ENCODE results near the gene SCGB1D2. TPM values are rescaled to one million over a fixed set of nuclear protein-coding genes. Genes with fewer than 3 reads are reported as not detected.
A peak's percentile ranks its signal among the peaks of the same experiment; 100 is the strongest.

The SCGB1D2 gene
- total RNA-seq, 1 experiment from 2014 or later, result not detected

- CTCF ChIA-PET, result interaction anchor here (0.7 kb wide), 2 partner anchors 65 to 136 kb away, joined by 3 read pairs; no protein-coding TSS in a partner anchor
- Mint-ChIP-seq H3K9me3 (ENCODE audit: unreplicated experiment) (peaks cover 15% of the 10 kb centered on the region), H3K4me3 (ENCODE audit: unreplicated experiment) (no peak overlapping the region), H3K4me1 (ENCODE audit: low read depth, unreplicated experiment) (no peaks in the 10 kb centered on the region), H3K36me3 (ENCODE audit: insufficient read depth, unreplicated experiment) (no peaks in the 10 kb centered on the region), H3K27ac (ENCODE audit: unreplicated experiment) (no peak overlapping the region), H3K27me3 (ENCODE audit: insufficient read depth, unreplicated experiment) (peaks cover 9% of the 10 kb centered on the region)
- POLR2A ChIA-PET, result no interaction called here
- DNase-seq, result peak; percentile 73 to 77
- no peaks in the 10 kb centered on the region for H3K9me3 ChIP-seq
- no peaks in the 10 kb centered on the region for H3K27me3 ChIP-seq (replicated peaks; ENCODE audit: control insufficient read depth, insufficient read depth, low read length)
- H3K4me1 ChIP-seq, result no peaks in the 10 kb centered on the region
- no TSS peak for BruUV-seq (replicated peaks)
- TF ChIP-seq, protein P1, sequence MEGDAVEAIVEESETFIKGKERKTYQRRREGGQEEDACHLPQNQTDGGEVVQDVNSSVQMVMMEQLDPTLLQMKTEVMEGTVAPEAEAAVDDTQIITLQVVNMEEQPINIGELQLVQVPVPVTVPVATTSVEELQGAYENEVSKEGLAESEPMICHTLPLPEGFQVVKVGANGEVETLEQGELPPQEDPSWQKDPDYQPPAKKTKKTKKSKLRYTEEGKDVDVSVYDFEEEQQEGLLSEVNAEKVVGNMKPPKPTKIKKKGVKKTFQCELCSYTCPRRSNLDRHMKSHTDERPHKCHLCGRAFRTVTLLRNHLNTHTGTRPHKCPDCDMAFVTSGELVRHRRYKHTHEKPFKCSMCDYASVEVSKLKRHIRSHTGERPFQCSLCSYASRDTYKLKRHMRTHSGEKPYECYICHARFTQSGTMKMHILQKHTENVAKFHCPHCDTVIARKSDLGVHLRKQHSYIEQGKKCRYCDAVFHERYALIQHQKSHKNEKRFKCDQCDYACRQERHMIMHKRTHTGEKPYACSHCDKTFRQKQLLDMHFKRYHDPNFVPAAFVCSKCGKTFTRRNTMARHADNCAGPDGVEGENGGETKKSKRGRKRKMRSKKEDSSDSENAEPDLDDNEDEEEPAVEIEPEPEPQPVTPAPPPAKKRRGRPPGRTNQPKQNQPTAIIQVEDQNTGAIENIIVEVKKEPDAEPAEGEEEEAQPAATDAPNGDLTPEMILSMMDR (IDR thresholded peaks at IDR 0.05; ENCODE audit: insufficient read depth in 1 of 2, low read depth in 1 of 2, low read length in 1 of 2, severe bottlenecking in 1 of 2, unreplicated experiment in 1 of 2), result peak; percentile 37 to 45
- no peak overlapping the region for H3K4me3 ChIP-seq (ENCODE audit: low read depth, low read length)
- intact Hi-C loops (cut with micrococcal nuclease; ENCODE audit: unreplicated experiment), result loop anchor here (1.0 to 5.0 kb wide), 2 partner anchors 52 to 66 kb away; partner anchors contain the start of gene SCGB1D4
- no peaks in the 10 kb centered on the region for H3K36me3 ChIP-seq (ENCODE audit: control insufficient read depth, insufficient read depth, low read length)
Observed at GRCh38 chr11:62245271-62245753, 3.3 kb downstream of the SCGB1D2 start.

GRCh38 chr11:62251698-62252097 is 9.7 kb downstream of the SCGB1D2 start:
- Mint-ChIP-seq H3K4me3 (ENCODE audit: unreplicated experiment) (no peak overlapping the region), H3K27ac (ENCODE audit: unreplicated experiment) (no peak overlapping the region), H3K9me3 (ENCODE audit: unreplicated experiment) (peaks cover 34% of the 10 kb centered on the region), H3K27me3 (ENCODE audit: insufficient read depth, unreplicated experiment) (peaks cover 13% of the 10 kb centered on the region), H3K36me3 (ENCODE audit: insufficient read depth, unreplicated experiment) (no peaks in the 10 kb centered on the region), H3K4me1 (ENCODE audit: low read depth, unreplicated experiment) (no peaks in the 10 kb centered on the region)
- DNase-seq, result no peak
- Histone ChIP-seq H3K27me3 (replicated peaks; ENCODE audit: control insufficient read depth, insufficient read depth, low read length) (no peaks in the 10 kb centered on the region), H3K36me3 (ENCODE audit: control insufficient read depth, insufficient read depth, low read length) (no peaks in the 10 kb centered on the region), H3K4me1 (no peaks in the 10 kb centered on the region), H3K4me3 (ENCODE audit: low read depth, low read length) (no peak overlapping the region), H3K9me3 (peaks cover 17% of the 10 kb centered on the region)
- ChIA-PET POLR2A (no interaction called here), CTCF (no interaction called here)
- TF ChIP-seq, protein P1 (IDR thresholded peaks at IDR 0.05; ENCODE audit: insufficient read depth in 1 of 2, low read depth in 1 of 2, low read length in 1 of 2, severe bottlenecking in 1 of 2, unreplicated experiment in 1 of 2), result no peak
- intact Hi-C loops (cut with micrococcal nuclease; ENCODE audit: unreplicated experiment), result no loop called here
- BruUV-seq (replicated peaks), result no TSS peak

DNA sequence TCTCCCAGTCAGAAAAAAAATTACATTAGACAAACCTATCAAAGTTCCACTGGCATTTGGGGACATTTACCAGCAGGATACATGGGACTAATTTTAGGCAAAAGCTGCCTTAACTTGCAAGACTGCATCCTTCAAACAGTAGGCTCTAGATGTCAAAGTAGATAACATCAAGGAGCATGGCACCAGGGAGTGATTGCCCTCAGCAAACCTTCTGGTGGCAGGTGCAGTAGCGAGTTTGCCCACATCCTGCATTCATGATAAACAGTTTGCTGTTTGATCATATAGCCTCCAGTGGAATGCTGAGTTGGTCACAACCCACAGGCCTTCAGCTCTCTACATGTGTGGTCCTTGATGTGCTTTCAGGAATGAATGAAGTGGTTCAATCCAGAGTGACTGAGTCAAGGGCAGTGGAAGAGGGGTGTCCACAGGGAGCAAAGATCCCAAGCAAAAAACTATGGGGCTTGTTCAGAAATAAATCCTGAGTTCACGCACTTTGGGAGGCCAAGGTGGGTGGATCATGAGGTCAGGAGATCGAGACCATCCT is 12.0 kb downstream of the SCGB1D2 start:
- no peaks in the 10 kb centered on the region for H3K4me1 Mint-ChIP-seq (ENCODE audit: low read depth, unreplicated experiment)
- BruUV-seq (replicated peaks), result no TSS peak
- DNase-seq, result no peak
- TF ChIP-seq, protein P1 (IDR thresholded peaks at IDR 0.05; ENCODE audit: insufficient read depth in 1 of 2, low read depth in 1 of 2, low read length in 1 of 2, severe bottlenecking in 1 of 2, unreplicated experiment in 1 of 2), result no peak
- H3K4me3 ChIP-seq (ENCODE audit: low read depth, low read length), result no peak overlapping the region
- no peaks in the 10 kb centered on the region for H3K36me3 Mint-ChIP-seq (ENCODE audit: insufficient read depth, unreplicated experiment)
- peaks cover 23% of the 10 kb centered on the region for H3K27me3 Mint-ChIP-seq (ENCODE audit: insufficient read depth, unreplicated experiment)
- POLR2A ChIA-PET, result no interaction called here
- no peaks in the 10 kb centered on the region for H3K36me3 ChIP-seq (ENCODE audit: control insufficient read depth, insufficient read depth, low read length)
- no peak overlapping the region for H3K27ac Mint-ChIP-seq (ENCODE audit: unreplicated experiment)
- peaks cover 34% of the 10 kb centered on the region for H3K9me3 Mint-ChIP-seq (ENCODE audit: unreplicated experiment)
- no peaks in the 10 kb centered on the region for H3K4me1 ChIP-seq
- no peak overlapping the region for H3K4me3 Mint-ChIP-seq (ENCODE audit: unreplicated experiment)
- intact Hi-C loops (cut with micrococcal nuclease; ENCODE audit: unreplicated experiment), result no loop called here
- H3K9me3 ChIP-seq, result peaks cover 17% of the 10 kb centered on the region
- H3K27me3 ChIP-seq (replicated peaks; ENCODE audit: control insufficient read depth, insufficient read depth, low read length), result no peaks in the 10 kb centered on the region
- CTCF ChIA-PET, result no interaction called here
